CD14-positive monocyte (primary cell): Measurements from ENCODE around the gene EVX2. TPM values are rescaled to one million over a fixed set of nuclear protein-coding genes. Genes with fewer than 3 reads are reported as not detected.

Experiments used
- DNase-seq, 3 donors: peaks; one replicate each; pipeline ENCODE4 v3.0.0-alpha.2; 2011 to 2022
- H2AFZ ChIP-seq: 2 replicates; pipeline ENCODE4 v1.6.0; 2012; ENCODE audit warnings: mild to moderate bottlenecking, low read depth, low read length, inconsistent platforms; ENCODE audit not compliant: insufficient read depth, poor library complexity, severe bottlenecking
- H3K27ac ChIP-seq, 2 donors: 1 replicate in 1 of 2; 2 replicates in 1 of 2; pipeline ENCODE4 v1.5.1; 2012 to 2013; ENCODE audit warnings: low read length in 2 of 2, control low read depth in 1 of 2, inconsistent platforms in 1 of 2, low read depth in 1 of 2, mild to moderate bottlenecking in 1 of 2
- H3K27me3 ChIP-seq, 2 donors: one replicate each; pipeline versions ENCODE4 v1.6.0 to v1.6.1; 2011 to 2013; ENCODE audit warnings: low read length in 2 of 2; ENCODE audit not compliant: control insufficient read depth in 2 of 2, insufficient read depth in 2 of 2
- H3K36me3 ChIP-seq, 2 donors: replicated peaks in 1 of 2; 1 replicate in 1 of 2; 2 replicates in 1 of 2; pipeline versions ENCODE4 v1.5.1 to v1.6.1; 2012 to 2013; ENCODE audit warnings: low read length in 2 of 2, control low read depth in 1 of 2, inconsistent platforms in 1 of 2, mild to moderate bottlenecking in 1 of 2; ENCODE audit not compliant: insufficient read depth in 2 of 2, control insufficient read depth in 1 of 2
- H3K4me1 ChIP-seq, 2 donors: 1 replicate in 1 of 2; 2 replicates in 1 of 2; pipeline versions ENCODE4 v1.5.1 to v1.6.1; 2012 to 2013; ENCODE audit warnings: low read length in 2 of 2, control low read depth in 1 of 2, inconsistent platforms in 1 of 2, mild to moderate bottlenecking in 1 of 2, moderate library complexity in 1 of 2; ENCODE audit not compliant: insufficient read depth in 2 of 2, control insufficient read depth in 1 of 2
- H3K4me2 ChIP-seq: replicated peaks from 2 replicates; pipeline ENCODE3; 2012; ENCODE audit warnings: low read length, moderate library complexity, mild to moderate bottlenecking; ENCODE audit not compliant: poor library complexity, severe bottlenecking; ENCODE audit errors: extremely low read depth
- H3K4me3 ChIP-seq, 3 experiments: fragments of 200-600 bp in 1 of 3; sonication (generic) in 1 of 3; replicated peaks in 1 of 3; 1 replicate in 2 of 3; 2 replicates in 1 of 3; pipeline ENCODE4 v1.5.1; 2011 to 2013; ENCODE audit warnings: low read length in 3 of 3, mild to moderate bottlenecking in 3 of 3, control low read depth in 2 of 3, low read depth in 2 of 3, inconsistent platforms in 1 of 3, moderate library complexity in 1 of 3
- H3K79me2 ChIP-seq: 2 replicates; pipeline ENCODE4 v1.6.0; 2012; ENCODE audit warnings: mild to moderate bottlenecking, control low read depth, inconsistent platforms, low read length, moderate library complexity; ENCODE audit not compliant: insufficient read depth
- H3K9ac ChIP-seq: 2 replicates; pipeline ENCODE4 v1.6.0; 2017; ENCODE audit warnings: low read length, mild to moderate bottlenecking; ENCODE audit not compliant: insufficient read depth, poor library complexity, severe bottlenecking
- H3K9me3 ChIP-seq, 2 donors: replicated peaks in 1 of 2; 1 replicate in 1 of 2; 2 replicates in 1 of 2; pipeline versions ENCODE4 v1.5.1 to v1.6.1; 2012 to 2013; ENCODE audit warnings: low read length in 2 of 2, control low read depth in 1 of 2; ENCODE audit not compliant: control insufficient read depth in 1 of 2, insufficient read depth in 1 of 2
- H4K20me1 ChIP-seq: 2 replicates; pipeline ENCODE4 v1.6.0; 2012; ENCODE audit warnings: mild to moderate bottlenecking, low read length, control low read depth, moderate library complexity; ENCODE audit not compliant: insufficient read depth
- H3K27ac Mint-ChIP-seq, 7 donors: one replicate each; pipeline ENCODE4 v1.8.0; 2020; ENCODE audit warnings: mild to moderate bottlenecking in 7 of 7, mixed read lengths in 7 of 7, moderate library complexity in 6 of 7, inconsistent platforms in 2 of 7
- H3K27me3 Mint-ChIP-seq, 3 donors: one replicate each; pipeline ENCODE4 v1.8.0; 2021 to 2022; ENCODE audit warnings: low read depth in 3 of 3, mild to moderate bottlenecking in 3 of 3, mixed read lengths in 3 of 3, moderate library complexity in 3 of 3, inconsistent platforms in 1 of 3
- H3K36me3 Mint-ChIP-seq, 2 donors: one replicate each; pipeline ENCODE4 v1.8.0; 2020; ENCODE audit warnings: mixed read lengths in 2 of 2, inconsistent platforms in 1 of 2, mild to moderate bottlenecking in 1 of 2
- H3K4me1 Mint-ChIP-seq: one replicate; pipeline ENCODE4 v1.8.0; 2020; ENCODE audit warnings: mild to moderate bottlenecking, mixed read lengths
- H3K4me3 Mint-ChIP-seq, 2 donors: one replicate each; pipeline ENCODE4 v1.8.0; 2020; ENCODE audit warnings: mild to moderate bottlenecking in 2 of 2, mixed read lengths in 2 of 2, moderate library complexity in 1 of 2
- H3K9me3 Mint-ChIP-seq, 7 donors: one replicate each; pipeline ENCODE4 v1.8.0; 2020 to 2022; ENCODE audit warnings: mixed read lengths in 7 of 7, mild to moderate bottlenecking in 6 of 7, moderate library complexity in 6 of 7, inconsistent platforms in 2 of 7
- WGBS: methylation state at CpG from one replicate; pipeline ENCODE4 v1.1.5; 2013; ENCODE audit warnings: missing lambda C conversion rate; ENCODE audit not compliant: insufficient coverage; 5-methylcytosine and 5-hydroxymethylcytosine counted together
- intact Hi-C, 2 donors: fragments of 100-400 bp; cut with micrococcal nuclease; formaldehyde crosslinking; loops; one replicate each; pipeline versions ENCODE4 v1.15.0 to v1.15.1; 2023
- polyA plus RNA-seq, 3 donors: library from polyadenylated mRNA; depleted of rRNA in 1 of 3; unstranded in 2 of 3; stranded (reverse) in 1 of 3; fragments of 300-500 nt in 2 of 3; fragments of >200 nt in 1 of 3; fragmentation: Illumina TruSeq in 2 of 3; gene quantifications; 1 replicate in 2 of 3; 2 replicates in 1 of 3; pipeline ENCODE4 v1.2.3, GENCODE V29; 2012 to 2021
- TF ChIP-seq, protein P1 (sequence below): fragments of 200-600 bp; IDR thresholded peaks from one replicate; pipeline ENCODE4 v1.8.0; 2022; ENCODE audit warnings: antibody characterized with exemption, mild to moderate bottlenecking

EVX2 gene
- polyA plus RNA-seq, 3 donors: not detected

DNA sequence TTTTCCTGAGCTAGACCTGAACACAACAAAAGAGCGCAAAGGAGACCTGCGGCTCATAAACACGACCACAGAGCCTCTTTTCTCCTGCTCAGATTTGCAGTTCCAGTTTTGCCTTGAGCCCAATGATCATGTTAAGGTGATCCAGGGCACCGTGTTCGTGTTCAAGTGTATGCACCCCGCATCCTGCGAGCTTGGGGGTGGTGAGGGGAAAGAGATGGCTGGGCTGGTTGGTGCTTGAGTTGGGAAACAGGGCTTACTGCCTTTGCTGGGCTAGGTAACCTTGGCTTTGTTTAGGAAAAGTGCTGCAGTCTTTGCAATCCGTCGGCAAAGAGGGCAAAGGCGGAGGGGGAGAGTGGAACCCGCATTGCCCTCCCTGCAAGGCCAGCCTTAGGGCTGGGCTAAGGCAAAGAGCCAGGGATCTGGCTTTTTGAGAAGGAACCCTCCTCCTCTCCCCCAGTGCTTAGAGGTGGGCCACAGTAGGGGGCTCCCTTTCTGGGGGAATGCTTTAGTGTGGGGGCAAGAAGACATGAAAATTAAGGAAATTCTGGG is 34.1 kb upstream of the EVX2 start:
- intact Hi-C loops: no loop called here

DNA sequence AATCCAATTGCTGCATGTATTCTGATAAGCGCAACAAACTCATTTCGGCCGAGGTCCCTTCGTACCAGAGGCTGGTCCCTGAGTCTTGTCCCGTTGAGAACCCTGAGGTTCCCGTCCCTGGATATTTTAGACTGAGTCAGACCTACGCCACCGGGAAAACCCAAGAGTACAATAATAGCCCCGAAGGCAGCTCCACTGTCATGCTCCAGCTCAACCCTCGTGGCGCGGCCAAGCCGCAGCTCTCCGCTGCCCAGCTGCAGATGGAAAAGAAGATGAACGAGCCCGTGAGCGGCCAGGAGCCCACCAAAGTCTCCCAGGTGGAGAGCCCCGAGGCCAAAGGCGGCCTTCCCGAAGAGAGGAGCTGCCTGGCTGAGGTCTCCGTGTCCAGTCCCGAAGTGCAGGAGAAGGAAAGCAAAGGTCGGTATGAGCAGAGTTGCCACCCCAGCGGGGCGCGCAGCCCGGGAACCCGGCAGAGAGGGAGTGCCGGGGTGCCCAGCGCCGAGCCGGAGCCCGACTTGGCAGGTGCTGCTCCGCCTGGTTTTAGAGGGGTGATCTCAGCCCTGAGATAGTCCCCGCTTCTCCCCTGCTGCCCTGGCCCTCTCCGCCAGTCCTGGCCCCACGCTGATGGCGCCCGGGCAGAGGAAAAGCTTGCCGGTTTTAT is 33.5 kb upstream of the EVX2 start:
- Histone ChIP-seq H3K9me3 (peaks cover 13 to 76% of the 10 kb centered on the region in 2 donors), H3K36me3 (no peaks in the 10 kb centered on the region), H3K4me3 (no peak overlapping the region), H3K79me2 (no peaks in the 10 kb centered on the region), H4K20me1 (no peaks in the 10 kb centered on the region), H2AFZ (no peak overlapping the region), H3K4me1 (peaks cover under 1 to 3% of the 10 kb centered on the region in 2 donors), H3K4me2 (no peak overlapping the region), H3K9ac (no peak overlapping the region), H3K27me3 (peaks cover 93 to 99% of the 10 kb centered on the region in 2 donors), H3K27ac (no peak overlapping the region)
- H3K36me3 Mint-ChIP-seq: peaks cover 2 to 7% of the 10 kb centered on the region in 2 donors
- H3K9me3 Mint-ChIP-seq: peaks cover 4 to 43% (median 31%) of the 10 kb centered on the region in 7 donors
- intact Hi-C loops: no loop called here
- WGBS: 22% methylated on average over 35 of the region's 40 CpGs
- peak overlapping the region in 1 of 2 donors; percentile 85 for H3K4me3 Mint-ChIP-seq
- H3K27ac Mint-ChIP-seq: no peak overlapping the region
- peaks cover 93 to 99% (median 97%) of the 10 kb centered on the region in 3 donors for H3K27me3 Mint-ChIP-seq
- no peak for DNase-seq
- peaks cover 9% of the 10 kb centered on the region for H3K4me1 Mint-ChIP-seq
- TF ChIP-seq, protein P1, sequence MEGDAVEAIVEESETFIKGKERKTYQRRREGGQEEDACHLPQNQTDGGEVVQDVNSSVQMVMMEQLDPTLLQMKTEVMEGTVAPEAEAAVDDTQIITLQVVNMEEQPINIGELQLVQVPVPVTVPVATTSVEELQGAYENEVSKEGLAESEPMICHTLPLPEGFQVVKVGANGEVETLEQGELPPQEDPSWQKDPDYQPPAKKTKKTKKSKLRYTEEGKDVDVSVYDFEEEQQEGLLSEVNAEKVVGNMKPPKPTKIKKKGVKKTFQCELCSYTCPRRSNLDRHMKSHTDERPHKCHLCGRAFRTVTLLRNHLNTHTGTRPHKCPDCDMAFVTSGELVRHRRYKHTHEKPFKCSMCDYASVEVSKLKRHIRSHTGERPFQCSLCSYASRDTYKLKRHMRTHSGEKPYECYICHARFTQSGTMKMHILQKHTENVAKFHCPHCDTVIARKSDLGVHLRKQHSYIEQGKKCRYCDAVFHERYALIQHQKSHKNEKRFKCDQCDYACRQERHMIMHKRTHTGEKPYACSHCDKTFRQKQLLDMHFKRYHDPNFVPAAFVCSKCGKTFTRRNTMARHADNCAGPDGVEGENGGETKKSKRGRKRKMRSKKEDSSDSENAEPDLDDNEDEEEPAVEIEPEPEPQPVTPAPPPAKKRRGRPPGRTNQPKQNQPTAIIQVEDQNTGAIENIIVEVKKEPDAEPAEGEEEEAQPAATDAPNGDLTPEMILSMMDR: no peak

More for the DNA sequence above, 34.1 kb upstream of the EVX2 start:
- Mint-ChIP-seq H3K4me1 (peaks cover 12% of the 10 kb centered on the region), H3K27ac (no peak overlapping the region), H3K27me3 (peaks cover 93 to 99% (median 97%) of the 10 kb centered on the region in 3 donors), H3K4me3 (peak overlapping the region in 1 of 2 donors; percentile 85), H3K36me3 (peaks cover 2 to 9% of the 10 kb centered on the region in 2 donors), H3K9me3 (peaks cover 4 to 45% (median 29%) of the 10 kb centered on the region in 7 donors)
- Histone ChIP-seq H3K79me2 (no peaks in the 10 kb centered on the region), H3K4me3 (no peak overlapping the region), H3K9ac (no peak overlapping the region), H3K4me1 (peaks cover 5 to 9% of the 10 kb centered on the region in 2 donors), H4K20me1 (no peaks in the 10 kb centered on the region), H3K9me3 (peaks cover 13 to 70% of the 10 kb centered on the region in 2 donors), H3K27ac (no peak overlapping the region), H3K27me3 (peaks cover 87 to 98% of the 10 kb centered on the region in 2 donors), H3K36me3 (no peaks in the 10 kb centered on the region), H3K4me2 (no peak overlapping the region), H2AFZ (no peak overlapping the region)
- DNase-seq: no peak
- TF ChIP-seq, protein P1: no peak
- 8% methylated on average over 9 of the region's 11 CpGs for WGBS
